HEK293T (cell line): ENCODE results near the gene SCNN1G.
"Not testable (repeated sequence)": the region's sequence is repeated elsewhere in the genome, so short reads cannot be mapped to it uniquely, and the experiment has no call there.

Source experiments
- CTCF ChIA-PET: fragments of 350-600 bp; formaldehyde crosslinking; extraction: SDS; loops from one replicate; lab custom pipeline; 2021; ENCODE audit warnings: antibody characterized with exemption, inconsistent platforms; lab: Yijun Ruan, JAX
- POLR2A ChIA-PET: fragments of 350-600 bp; formaldehyde crosslinking; extraction: SDS; loops from one replicate; lab custom pipeline; 2020; ENCODE audit warnings: antibody characterized with exemption, inconsistent platforms; lab: Yijun Ruan, JAX
- DNase-seq: peaks from one replicate; pipeline ENCODE4 v3.0.0; 2012; ENCODE audit warnings: mixed read lengths; ENCODE audit errors: extremely low spot score
- ARNT ChIP-seq: fragments of 450-650 bp; IDR thresholded peaks from 2 replicates; pipeline ENCODE4 v1.6.1; 2017; ENCODE audit warnings: mild to moderate bottlenecking
- BHLHE40 ChIP-seq: fragments of 450-650 bp; IDR thresholded peaks from 2 replicates; pipeline ENCODE4 v1.6.1; 2016; ENCODE audit warnings: mild to moderate bottlenecking, moderate library complexity, borderline replicate concordance
- CTBP1 ChIP-seq: fragments of 450-650 bp; IDR thresholded peaks from 2 replicates; pipeline ENCODE4 v1.6.1; 2016; ENCODE audit warnings: borderline replicate concordance
- ELF4 ChIP-seq: fragments of 450-650 bp; IDR thresholded peaks from 2 replicates; pipeline ENCODE4 v1.6.1; 2017; ENCODE audit warnings: antibody characterized with exemption
- FOXA1 ChIP-seq: fragments of 450-650 bp; IDR thresholded peaks from 2 replicates; pipeline ENCODE4 v1.6.1; 2016; ENCODE audit warnings: mild to moderate bottlenecking
- FOXK2 ChIP-seq: fragments of 450-650 bp; IDR thresholded peaks from 2 replicates; pipeline ENCODE4 v1.6.1; 2016; ENCODE audit warnings: mild to moderate bottlenecking
- FOXM1 ChIP-seq: fragments of 450-650 bp; IDR thresholded peaks from 2 replicates; pipeline ENCODE4 v1.6.1; 2017; ENCODE audit warnings: mild to moderate bottlenecking, borderline replicate concordance
- HDGF ChIP-seq: fragments of 450-650 bp; IDR thresholded peaks from 2 replicates; pipeline ENCODE4 v1.6.1; 2017; ENCODE audit warnings: antibody characterized with exemption, borderline replicate concordance
- L3MBTL2 ChIP-seq: fragments of 450-650 bp; conservative IDR thresholded peaks from 2 replicates; pipeline ENCODE4 v1.6.1; 2016; ENCODE audit warnings: mild to moderate bottlenecking
- LEF1 ChIP-seq: fragments of 450-650 bp; IDR thresholded peaks from 2 replicates; pipeline ENCODE4 v1.6.1; 2017; ENCODE audit warnings: mild to moderate bottlenecking, borderline replicate concordance
- NFRKB ChIP-seq: fragments of 450-650 bp; IDR thresholded peaks from 2 replicates; pipeline ENCODE4 v1.6.1; 2016; ENCODE audit warnings: mild to moderate bottlenecking, moderate library complexity
- SP1 ChIP-seq: fragments of 450-650 bp; IDR thresholded peaks from 2 replicates; pipeline ENCODE4 v1.6.1; 2017
- SUZ12 ChIP-seq: fragments of 450-650 bp; IDR thresholded peaks from 2 replicates; pipeline ENCODE4 v1.6.1; 2016; ENCODE audit warnings: mild to moderate bottlenecking
- TARDBP ChIP-seq: fragments of 450-650 bp; IDR thresholded peaks from 2 replicates; pipeline ENCODE4 v1.6.1; 2016
- ZNF384 ChIP-seq: fragments of 450-650 bp; IDR thresholded peaks from 2 replicates; pipeline ENCODE4 v1.6.1; 2016
- TF ChIP-seq, protein P1 (sequence below): fragments of 450-650 bp; IDR thresholded peaks from 2 replicates; pipeline ENCODE4 v1.6.1; 2016

SCNN1G gene

DNA sequence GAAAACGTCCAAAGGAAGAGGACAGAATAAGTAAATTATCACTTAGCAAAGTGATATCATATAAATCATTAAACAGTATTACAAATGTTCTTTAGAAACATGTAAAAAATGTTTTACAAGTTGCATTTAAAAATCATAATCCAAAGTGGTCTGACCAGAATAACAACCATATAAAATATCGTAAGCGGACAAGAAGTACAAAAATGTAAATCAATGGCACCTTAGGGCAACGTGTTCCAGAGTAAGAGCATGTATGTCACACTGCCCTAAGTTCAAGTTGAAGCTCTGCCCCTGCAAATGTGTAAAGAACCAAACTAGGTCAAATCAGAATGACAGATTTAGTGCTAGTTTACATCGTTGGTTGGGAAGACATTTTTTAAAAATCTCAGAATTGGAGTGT is 44.7 kb upstream of the SCNN1G start:
- TF ChIP-seq LEF1 (no peak), SP1 (no peak)
- no peak for DNase-seq
- ChIA-PET POLR2A (no interaction called here), CTCF (no interaction called here)

DNA sequence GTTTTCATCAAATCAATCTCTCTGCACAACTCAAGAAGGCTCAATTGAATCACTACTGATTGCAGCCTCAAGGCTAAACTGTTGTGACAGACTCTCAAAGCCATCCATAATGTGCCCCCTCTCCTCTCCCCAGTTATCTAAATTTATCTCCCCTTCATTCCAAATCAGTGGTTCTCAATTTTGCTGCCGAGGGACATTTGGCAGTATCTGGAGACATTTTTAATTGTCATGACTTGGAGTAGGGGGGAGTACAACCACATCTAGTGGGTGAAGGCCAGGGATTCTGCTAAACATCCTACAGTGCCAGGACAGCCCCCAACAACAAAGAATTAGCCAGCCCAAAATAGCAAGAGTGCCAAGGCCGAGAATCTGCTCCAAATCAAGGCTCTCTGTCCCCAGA is 42.4 kb upstream of the SCNN1G start:
- no peak for TF ChIP-seq FOXK2
- TF ChIP-seq TARDBP, result no peak
- TF ChIP-seq, protein P1, sequence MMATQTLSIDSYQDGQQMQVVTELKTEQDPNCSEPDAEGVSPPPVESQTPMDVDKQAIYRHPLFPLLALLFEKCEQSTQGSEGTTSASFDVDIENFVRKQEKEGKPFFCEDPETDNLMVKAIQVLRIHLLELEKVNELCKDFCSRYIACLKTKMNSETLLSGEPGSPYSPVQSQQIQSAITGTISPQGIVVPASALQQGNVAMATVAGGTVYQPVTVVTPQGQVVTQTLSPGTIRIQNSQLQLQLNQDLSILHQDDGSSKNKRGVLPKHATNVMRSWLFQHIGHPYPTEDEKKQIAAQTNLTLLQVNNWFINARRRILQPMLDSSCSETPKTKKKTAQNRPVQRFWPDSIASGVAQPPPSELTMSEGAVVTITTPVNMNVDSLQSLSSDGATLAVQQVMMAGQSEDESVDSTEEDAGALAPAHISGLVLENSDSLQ, result no peak
- TF ChIP-seq FOXA1, result no peak
- no peak for TF ChIP-seq FOXM1
- no peak for TF ChIP-seq ELF4
- no peak for TF ChIP-seq L3MBTL2
- no peak for TF ChIP-seq CTBP1
- TF ChIP-seq LEF1, result no peak
- TF ChIP-seq NFRKB, result no peak
- no peak for TF ChIP-seq SP1
- TF ChIP-seq ZNF384, result no peak
- TF ChIP-seq HDGF, result no peak
- TF ChIP-seq BHLHE40, result no peak
- no peak for TF ChIP-seq SUZ12
- no peak for TF ChIP-seq ARNT
- ChIA-PET POLR2A (no interaction called here), CTCF (no interaction called here)
- DNase-seq, result no peak

- POLR2A ChIA-PET, result no interaction called here
- CTCF ChIA-PET, result interaction anchor here (0.6 kb wide), 1 partner anchor 1582 kb away, joined by 3 read pairs; no protein-coding TSS in a partner anchor
- DNase-seq, result no peak
- TF ChIP-seq LEF1, result no peak
- no peak for TF ChIP-seq CTBP1
- TF ChIP-seq ARNT, result no peak
- no peak for TF ChIP-seq BHLHE40
- TF ChIP-seq, protein P1, result no peak
- TF ChIP-seq FOXA1, result no peak
- TF ChIP-seq NFRKB, result no peak
- TF ChIP-seq ELF4, result no peak
- no peak for TF ChIP-seq ZNF384
- TF ChIP-seq L3MBTL2, result no peak
- no peak for TF ChIP-seq FOXK2
Measured at GRCh38 chr16:23141033-23141432, 41.5 kb upstream of the SCNN1G start.

DNA sequence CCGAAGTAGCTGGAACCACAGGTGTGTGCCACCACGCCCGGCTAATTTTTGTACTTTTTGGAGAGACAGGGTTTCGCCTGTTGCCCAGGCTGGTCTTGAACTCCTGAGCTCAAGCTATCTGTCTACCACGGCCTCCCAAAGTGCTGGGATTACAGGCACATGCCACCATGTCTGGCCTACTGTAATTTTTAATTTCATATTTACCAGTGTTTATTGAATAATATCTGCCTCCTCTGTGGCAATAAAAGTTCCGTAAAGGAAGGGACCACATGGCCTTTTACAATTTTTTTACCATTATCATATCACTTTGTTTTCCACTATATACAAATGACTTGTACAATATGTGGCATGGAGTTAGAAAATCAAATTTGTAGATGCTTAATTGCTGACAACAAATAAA is 41.0 kb upstream of the SCNN1G start:
- CTCF ChIA-PET, result interaction anchor here (0.6 kb wide), 1 partner anchor 1581 kb away, joined by 3 read pairs; no protein-coding TSS in a partner anchor

GRCh38 chr16:23141959-23142740 is 40.4 kb upstream of the SCNN1G start:
- ChIA-PET POLR2A (no interaction called here), CTCF (interaction anchor here (0.6 to 0.7 kb wide), 2 partner anchors 155 to 1580 kb away, joined by 3 read pairs; no protein-coding TSS in a partner anchor)
- no peak for DNase-seq
- no peak for TF ChIP-seq BHLHE40

More for the DNA sequence above, 41.0 kb upstream of the SCNN1G start:
- DNase-seq, result no peak
- POLR2A ChIA-PET, result no interaction called here
- TF ChIP-seq BHLHE40 (no peak), FOXK2 (no peak), ELF4 (no peak), CTBP1 (no peak), FOXA1 (no peak), LEF1 (no peak), ZNF384 (no peak), ARNT (no peak), SUZ12 (no peak), FOXM1 (no peak), SP1 (no peak), L3MBTL2 (no peak), HDGF (no peak), TARDBP (no peak), NFRKB (no peak)
- TF ChIP-seq, protein P1, result no peak

- POLR2A ChIA-PET, result interaction anchor here (0.7 kb wide), 1 partner anchor 156 kb away, joined by 3 read pairs; no protein-coding TSS in a partner anchor
- CTCF ChIA-PET, result interaction anchor here (1.0 kb wide), 1 partner anchor 292 kb away, joined by 3 read pairs; no protein-coding TSS in a partner anchor
- DNase-seq, result no peak
- TF ChIP-seq FOXK2 (no peak), BHLHE40 (no peak), ZNF384 (no peak), HDGF (no peak), ELF4 (no peak), SP1 (no peak), LEF1 (no peak), CTBP1 (no peak), FOXA1 (no peak), ARNT (no peak), SUZ12 (no peak)
Measured at GRCh38 chr16:23143391-23143790, 39.2 kb upstream of the SCNN1G start.

DNA sequence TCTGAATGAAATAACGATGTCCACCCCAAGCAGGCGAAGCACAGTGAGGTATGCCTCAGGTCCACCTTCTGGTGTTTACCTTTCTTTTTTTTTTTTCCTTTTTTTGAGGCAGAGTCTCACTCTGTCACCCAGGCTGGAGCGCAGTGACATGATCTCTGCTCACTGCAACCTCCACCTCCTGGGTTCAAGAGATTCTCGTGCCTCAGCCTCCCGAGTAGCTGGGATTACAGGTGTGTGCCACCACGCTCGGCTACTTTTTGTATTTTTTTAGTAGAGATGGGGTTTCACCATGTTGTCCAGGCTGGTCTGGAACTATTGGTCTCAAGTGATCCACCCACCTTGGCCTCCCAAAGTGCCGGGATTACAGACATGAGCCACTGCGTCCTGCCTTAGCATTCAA is 38.2 kb upstream of the SCNN1G start:
- POLR2A ChIA-PET, result interaction anchor here (1.2 kb wide), 1 partner anchor 13 kb away, joined by 3 read pairs; no protein-coding TSS in a partner anchor
- CTCF ChIA-PET, DNase-seq: not testable (repeated sequence)
